GM18907 (cell line): ENCODE measurements around the gene IRF6.

Source experiments
- ATAC-seq: cut with Tn5 transposase; IDR thresholded peaks from one replicate; pipeline ENCODE4 v1.9.1; 2021; ENCODE audit warnings: mild to moderate bottlenecking, moderate library complexity; ENCODE audit not compliant: unreplicated experiment

IRF6 gene

GRCh38 chr1:209790286-209791193 lies 15.4 kb downstream of the IRF6 start:
- ATAC-seq, result no peak

DNA sequence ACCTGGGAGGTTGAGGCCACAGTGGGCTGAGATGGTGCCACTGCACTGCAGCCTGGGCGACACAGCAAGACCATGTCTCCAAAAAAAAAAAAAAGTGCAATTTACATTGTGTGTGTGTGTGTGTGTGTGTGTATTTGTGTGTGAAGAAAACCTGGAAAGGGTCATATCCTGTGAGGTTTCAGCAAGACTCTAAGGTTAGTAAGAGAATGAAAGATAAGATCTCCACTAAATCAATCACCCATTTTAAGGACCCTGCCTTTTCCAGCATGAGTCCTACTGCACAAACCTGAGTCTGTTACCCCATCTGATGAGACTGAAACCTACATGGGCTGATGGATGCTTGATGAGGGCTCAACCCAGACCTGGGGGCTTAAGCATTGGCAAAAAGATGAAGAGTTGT lies 16.7 kb downstream of the IRF6 start:
- ATAC-seq, result no peak

DNA sequence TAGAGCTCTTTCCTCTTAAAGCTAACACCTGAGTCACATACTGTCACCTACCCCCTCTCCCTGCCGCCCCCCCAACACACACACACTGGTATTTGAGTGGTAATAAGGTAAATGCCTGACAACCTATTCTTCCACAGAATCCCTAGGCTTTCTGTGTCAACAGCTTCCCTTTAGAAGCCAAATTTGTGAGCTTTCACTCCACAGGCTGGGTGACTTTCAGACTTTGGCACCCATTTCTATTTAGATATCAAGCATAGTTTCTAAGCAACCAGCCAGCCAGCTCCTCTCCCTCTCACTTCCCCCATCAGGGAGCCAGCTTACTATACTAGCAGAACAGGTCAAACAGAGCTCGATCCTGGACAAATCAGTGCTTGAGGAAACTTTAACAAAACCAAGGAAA lies 18.4 kb downstream of the IRF6 start:
- ATAC-seq, result no peak

GRCh38 chr1:209786146-209786545 lies 19.8 kb downstream of the IRF6 start:
- ATAC-seq, result no peak

DNA sequence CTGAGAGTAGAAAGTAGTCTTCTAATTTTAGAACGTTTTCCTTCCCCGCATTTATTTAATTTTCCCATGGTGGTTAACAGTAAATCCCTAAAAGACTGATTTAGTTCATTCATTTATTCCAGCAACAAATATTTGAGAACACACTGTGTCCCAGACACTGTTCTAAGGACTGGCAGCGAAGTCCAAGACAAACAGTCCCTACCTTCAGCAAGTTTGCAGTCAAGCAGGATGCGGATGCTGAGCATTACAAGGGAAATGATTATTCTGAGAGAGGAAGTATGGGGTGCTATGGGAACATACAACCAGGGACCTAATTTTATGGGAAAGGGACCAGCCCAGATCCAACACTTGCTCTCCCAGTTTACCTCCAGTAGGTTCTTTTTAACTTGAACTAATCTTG lies 20.4 kb downstream of the IRF6 start:
- no peak for ATAC-seq

GRCh38 chr1:209784265-209785169 lies 21.4 kb downstream of the IRF6 start, which contains the start of gene C1orf74:
C1orf74 (minus strand) TSS chr1:209784559; CDS start chr1:209783634, 925 bp downstream.
- ATAC-seq, result peak; percentile 99

DNA sequence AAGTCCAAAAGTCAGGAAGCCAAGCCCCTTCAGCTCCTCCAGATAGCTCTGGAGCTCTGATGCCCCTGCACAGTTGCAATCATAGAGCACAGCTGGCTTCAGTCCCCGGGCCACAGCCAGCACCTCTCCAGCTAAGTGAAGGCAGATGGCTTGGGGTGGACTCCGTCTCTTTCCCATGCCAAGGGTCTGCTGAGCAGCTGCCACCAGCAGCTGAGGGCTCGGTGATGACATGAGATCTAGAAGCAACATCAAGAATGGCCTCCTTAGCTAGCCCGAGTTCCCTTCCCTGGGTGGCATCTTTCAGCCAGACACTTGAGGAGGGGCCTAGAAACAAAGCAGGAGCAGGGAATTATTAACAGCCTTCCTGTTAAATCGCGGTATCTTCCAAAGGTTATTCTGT lies 22.6 kb downstream of the IRF6 start:
- no peak for ATAC-seq

GRCh38 chr1:209780268-209780667 lies 25.7 kb downstream of the IRF6 start:
- ATAC-seq, result no peak

DNA sequence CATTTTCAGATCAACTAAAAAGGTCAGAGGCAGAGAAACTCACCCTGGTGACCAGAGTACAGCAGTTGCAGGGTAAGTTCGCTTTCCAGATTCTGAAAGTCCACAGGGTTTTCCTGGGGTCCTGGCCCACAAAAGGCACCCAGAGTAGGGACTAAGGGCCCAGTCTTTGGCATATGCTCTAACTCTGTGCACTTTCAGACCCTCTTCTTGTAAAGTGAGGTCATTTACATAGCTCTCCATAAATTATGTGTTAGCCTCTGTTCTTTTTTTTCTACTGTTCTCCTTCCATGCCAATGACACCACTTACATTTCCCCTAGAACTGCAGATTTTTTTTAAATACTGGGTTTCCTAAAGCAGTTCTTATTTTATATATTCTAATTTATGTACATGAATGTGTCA lies 27.8 kb downstream of the IRF6 start:
- ATAC-seq, result no peak

DNA sequence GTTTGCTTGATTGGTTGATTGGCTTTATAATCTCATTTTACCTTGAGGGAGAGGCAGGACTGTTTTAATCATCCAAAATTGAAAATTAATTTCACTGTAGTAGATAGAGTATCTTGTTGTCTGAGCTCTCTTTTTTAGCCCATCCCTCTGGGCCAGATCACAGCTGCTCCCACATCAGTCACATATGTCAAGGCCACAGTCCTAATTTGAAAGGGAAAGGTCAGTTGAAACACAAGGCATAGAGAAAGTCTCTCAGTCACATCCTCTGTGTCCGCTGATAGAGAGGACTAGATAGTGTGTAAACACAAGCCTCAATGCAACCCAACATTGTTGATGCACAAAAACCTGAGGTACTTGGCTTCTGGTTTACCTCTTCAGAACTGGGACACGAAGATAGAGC lies 28.4 kb downstream of the IRF6 start:
- no peak for ATAC-seq

DNA sequence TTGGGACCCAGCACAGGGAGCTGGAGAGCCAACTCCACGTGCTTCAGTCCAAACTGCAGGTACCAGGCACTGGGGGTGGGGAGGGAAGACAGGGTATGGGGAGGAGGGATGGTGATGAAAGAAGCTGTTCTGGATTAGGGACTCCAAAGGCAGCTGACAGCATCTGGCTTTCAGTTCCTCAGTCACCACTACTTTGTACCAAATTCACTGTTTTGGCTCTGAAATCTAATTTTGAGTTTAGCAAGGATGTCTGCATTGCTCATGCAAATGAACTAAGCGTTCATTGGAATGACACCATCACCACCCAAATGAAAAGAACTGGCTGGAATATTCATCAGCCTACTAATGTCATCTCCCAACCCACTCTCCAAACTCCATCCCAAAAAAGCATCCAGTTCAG lies 30.3 kb downstream of the IRF6 start:
- no peak for ATAC-seq

GRCh38 chr1:209774592-209774991 lies 31.4 kb downstream of the IRF6 start:
- peak; percentile 66 for ATAC-seq

- ATAC-seq, result no peak
Measured at GRCh38 chr1:209772126-209772525, 33.8 kb downstream of the IRF6 start.

DNA sequence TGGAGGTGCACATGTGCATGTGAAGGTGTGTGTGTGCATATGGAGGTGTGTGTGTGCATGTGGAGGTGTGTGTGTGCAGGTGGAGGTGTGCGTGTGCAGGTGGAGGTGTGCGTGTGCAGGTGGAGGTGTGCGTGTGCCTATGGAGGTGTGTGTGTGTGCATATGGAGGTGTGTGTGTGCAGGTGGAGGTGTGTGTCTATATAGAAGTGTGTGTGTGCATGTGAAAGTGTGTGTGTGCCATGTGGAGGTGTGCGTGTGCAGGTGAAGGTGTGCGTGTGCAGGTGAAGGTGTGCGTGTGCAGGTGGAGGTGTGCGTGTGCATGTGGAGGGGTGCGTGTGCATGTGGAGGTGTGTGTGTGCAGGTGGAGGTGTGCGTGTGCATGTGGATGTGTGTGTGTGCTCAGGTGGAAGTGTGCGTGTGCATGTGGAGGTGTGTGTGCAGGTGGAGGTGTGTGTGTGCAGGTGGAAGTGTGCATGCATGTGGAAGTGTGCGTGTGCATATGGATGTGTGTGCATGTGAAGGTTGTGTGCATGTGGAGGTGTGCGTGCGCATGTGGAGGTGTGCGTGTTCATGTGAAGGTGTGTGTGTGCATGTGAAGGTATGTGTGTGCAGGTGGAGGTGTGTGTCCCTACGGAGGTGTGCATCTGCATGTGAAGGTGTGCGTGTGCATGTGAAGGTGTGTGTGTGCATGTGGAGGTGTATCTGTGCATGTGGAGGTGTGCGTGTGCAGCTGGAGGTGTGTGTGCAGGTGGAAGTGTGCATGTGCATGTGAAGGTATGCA lies 35.1 kb downstream of the IRF6 start:
- ATAC-seq, result no peak

DNA sequence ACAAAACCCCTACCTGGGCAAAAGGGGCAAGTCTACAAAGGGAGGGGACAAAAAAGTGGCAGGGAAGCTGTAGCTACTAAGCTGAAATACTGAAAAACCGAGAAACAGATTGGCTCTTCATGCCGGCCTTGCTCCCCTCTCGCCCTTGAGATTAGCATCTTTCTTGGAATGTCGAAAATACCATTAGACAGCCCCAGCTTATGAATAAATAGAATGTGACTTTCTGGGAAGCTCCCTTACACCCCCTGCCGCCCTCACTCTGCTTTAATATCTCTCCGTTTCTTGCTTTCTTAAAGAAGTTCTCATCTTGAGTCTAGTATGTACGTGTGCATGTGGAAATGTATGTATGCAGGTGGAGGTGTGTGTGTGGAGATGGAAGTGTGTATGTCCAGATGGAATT lies 36.0 kb downstream of the IRF6 start:
- ATAC-seq, result no peak

- peak; percentile 85 for ATAC-seq
Measured at GRCh38 chr1:209769171-209769904, 36.6 kb downstream of the IRF6 start.

DNA sequence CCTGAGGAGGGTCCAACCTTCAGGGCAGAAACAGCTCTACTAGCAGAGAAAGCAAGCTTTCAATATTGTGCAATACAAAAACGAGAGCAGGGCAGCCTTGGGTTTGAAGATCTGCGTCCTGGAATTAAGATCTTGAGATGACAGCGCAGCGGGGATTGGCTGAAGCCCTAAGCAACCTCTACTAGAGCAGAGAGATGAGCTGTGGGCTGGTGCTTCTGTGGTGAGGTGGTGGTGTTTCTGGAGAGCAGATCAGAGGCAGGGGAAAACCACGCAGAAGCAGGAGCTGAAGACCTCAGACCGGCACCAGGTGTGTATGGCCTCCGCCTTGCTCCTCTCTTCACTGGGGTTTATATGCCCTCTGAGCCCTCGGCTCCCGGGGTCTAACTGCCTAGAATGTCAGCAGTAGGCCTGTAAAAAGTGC lies 37.6 kb downstream of the IRF6 start:
- peak; percentile 90 for ATAC-seq

GRCh38 chr1:209767706-209768105 lies 38.2 kb downstream of the IRF6 start:
- ATAC-seq, result no peak

- no peak for ATAC-seq
Measured at GRCh38 chr1:209767096-209767495, 38.8 kb downstream of the IRF6 start.

DNA sequence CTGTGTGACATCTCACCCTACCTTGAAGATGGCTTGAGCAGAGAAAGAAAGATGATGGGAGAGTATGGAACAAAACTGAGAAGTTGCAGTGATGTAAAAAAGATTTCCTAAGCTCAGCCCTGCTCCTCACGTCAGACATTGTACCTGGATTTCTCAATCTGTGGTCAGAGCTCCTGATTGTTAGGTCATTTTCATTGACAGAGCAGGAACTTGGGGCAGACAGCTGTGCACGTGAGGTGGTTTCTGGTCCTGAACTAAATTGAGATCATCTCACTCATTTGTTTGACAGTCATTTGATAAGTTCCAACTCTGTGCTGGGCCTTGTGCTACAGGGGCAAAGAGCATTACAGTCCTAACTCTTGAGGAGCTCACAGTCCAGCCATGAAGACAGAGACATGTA lies 39.9 kb downstream of the IRF6 start:
- ATAC-seq, result no peak
